Measurements from ENCODE around the gene JAK3.

GRCh38 chr19:17847538-17848366 is at the start of gene JAK3:
- no peak for TF ChIP-seq USF2 (CRISPR knock-in tag; IDR thresholded peaks at IDR 0.05)
- TF ChIP-seq CREM (CRISPR knock-in tag; IDR thresholded peaks at IDR 0.05) = no peak
- TF ChIP-seq, protein P1, sequence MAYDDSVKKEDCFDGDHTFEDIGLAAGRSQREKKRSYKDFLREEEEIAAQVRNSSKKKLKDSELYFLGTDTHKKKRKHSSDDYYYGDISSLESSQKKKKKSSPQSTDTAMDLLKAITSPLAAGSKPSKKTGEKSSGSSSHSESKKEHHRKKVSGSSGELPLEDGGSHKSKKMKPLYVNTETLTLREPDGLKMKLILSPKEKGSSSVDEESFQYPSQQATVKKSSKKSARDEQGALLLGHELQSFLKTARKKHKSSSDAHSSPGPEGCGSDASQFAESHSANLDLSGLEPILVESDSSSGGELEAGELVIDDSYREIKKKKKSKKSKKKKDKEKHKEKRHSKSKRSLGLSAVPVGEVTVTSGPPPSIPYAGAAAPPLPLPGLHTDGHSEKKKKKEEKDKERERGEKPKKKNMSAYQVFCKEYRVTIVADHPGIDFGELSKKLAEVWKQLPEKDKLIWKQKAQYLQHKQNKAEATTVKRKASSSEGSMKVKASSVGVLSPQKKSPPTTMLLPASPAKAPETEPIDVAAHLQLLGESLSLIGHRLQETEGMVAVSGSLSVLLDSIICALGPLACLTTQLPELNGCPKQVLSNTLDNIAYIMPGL (CRISPR knock-in tag; IDR thresholded peaks at IDR 0.05) = no peak

Data from WTC11 (cell line).